PC-9 (cell line): ENCODE results near the gene RFTN1. TPM values are rescaled to one million over a fixed set of nuclear protein-coding genes. Genes with fewer than 3 reads are reported as not detected.

Experiments used
- BruUV-seq: library from RNA; stranded (reverse); fragments of 400-500 nt; replicated peaks from 2 replicates; lab custom pipeline; 2021; lab: Mats Ljungman, UMichigan
- CTCF ChIA-PET: fragments of 300-600 bp; sonication (Branson Sonifier 250); formaldehyde crosslinking; loops from one replicate; lab custom pipeline; 2022; ENCODE audit warnings: antibody characterized with exemption; lab: Charles Lee
- POLR2A ChIA-PET: fragments of 300-600 bp; sonication (Branson Sonifier 250); formaldehyde crosslinking; loops from one replicate; lab custom pipeline; 2022; ENCODE audit warnings: antibody characterized with exemption; ENCODE audit not compliant: unreplicated experiment; lab: Charles Lee
- DNase-seq, 2 experiments: peaks; one replicate each; pipeline versions ENCODE4 v3.0.0 to v3.0.0-alpha.2; 2015 to 2022; ENCODE audit warnings: mixed read lengths in 1 of 2
- H2AFZ ChIP-seq: fragments of 200-600 bp; sonication (generic); 2 replicates; pipeline ENCODE4 v1.8.1; 2017; ENCODE audit warnings: antibody characterized with exemption
- H3F3A ChIP-seq: fragments of 200-600 bp; sonication (generic); 2 replicates; pipeline ENCODE4 v1.8.1; 2017; ENCODE audit warnings: antibody characterized with exemption, mild to moderate bottlenecking, low read depth; ENCODE audit not compliant: insufficient read depth
- H3K27ac ChIP-seq: fragments of 200-600 bp; sonication (generic); 2 replicates; pipeline ENCODE4 v1.6.1; 2016; ENCODE audit warnings: mixed run types
- H3K27me3 ChIP-seq: fragments of 200-600 bp; sonication (generic); 2 replicates; pipeline ENCODE4 v1.6.1; 2016; ENCODE audit warnings: low read depth, mixed run types; ENCODE audit not compliant: insufficient read depth
- H3K36me3 ChIP-seq: fragments of 200-600 bp; sonication (generic); 2 replicates; pipeline ENCODE4 v1.6.1; 2016; ENCODE audit warnings: low read depth, mixed run types
- H3K4me1 ChIP-seq: fragments of 200-600 bp; sonication (generic); replicated peaks from 2 replicates; pipeline ENCODE4 v1.6.1; 2016; ENCODE audit warnings: mixed run types; ENCODE audit not compliant: insufficient read depth
- H3K4me2 ChIP-seq: fragments of 200-600 bp; sonication (generic); 2 replicates; pipeline ENCODE4 v1.6.1; 2017; ENCODE audit warnings: mixed run types
- H3K4me3 ChIP-seq: fragments of 200-600 bp; sonication (generic); 2 replicates; pipeline ENCODE4 v1.6.1; 2016; ENCODE audit warnings: mixed run types
- H3K79me2 ChIP-seq: fragments of 200-600 bp; sonication (generic); 2 replicates; pipeline ENCODE4 v1.6.1; 2017; ENCODE audit warnings: low read depth, mixed run types
- H3K9me2 ChIP-seq: fragments of 200-600 bp; sonication (generic); 2 replicates; pipeline ENCODE4 v1.8.1; 2017; ENCODE audit warnings: mild to moderate bottlenecking; ENCODE audit not compliant: insufficient read depth
- H3K9me3 ChIP-seq: fragments of 200-600 bp; sonication (generic); 2 replicates; pipeline ENCODE4 v1.8.1; 2016; ENCODE audit warnings: low read depth; ENCODE audit not compliant: insufficient read depth
- H4K20me1 ChIP-seq: fragments of 200-600 bp; sonication (generic); 2 replicates; pipeline ENCODE4 v1.8.1; 2017; ENCODE audit not compliant: insufficient read depth
- CTCF ChIP-seq: fragments of 200-600 bp; sonication (generic); conservative IDR thresholded peaks from 2 replicates; pipeline ENCODE4 v1.6.1; 2017; ENCODE audit warnings: mixed run types, antibody characterized with exemption, mild to moderate bottlenecking, moderate library complexity
- EZH2 ChIP-seq: fragments of 200-600 bp; sonication (generic); IDR thresholded peaks from 2 replicates; pipeline ENCODE4 v1.8.0; 2017; ENCODE audit warnings: antibody characterized with exemption, low read depth
- intact Hi-C: fragments of 100-400 bp; cut with micrococcal nuclease; formaldehyde crosslinking; loops from one replicate; pipeline ENCODE4 v1.10.0; 2022; ENCODE audit not compliant: unreplicated experiment
- total RNA-seq: library from RNA; stranded (reverse); gene quantifications from 2 replicates; pipeline ENCODE4 v1.2.3, GENCODE V29; 2021

RFTN1 gene
- total RNA-seq, 1 experiment from 2014 or later: 0.41 TPM

GRCh38 chr3:16334909-16335308 lies 178.6 kb downstream of the RFTN1 start:
- H3K9me2 ChIP-seq: no peaks in the 10 kb centered on the region
- TF ChIP-seq EZH2 (no peak), CTCF (no peak)
- no peak overlapping the region for H3K4me2 ChIP-seq
- H3K4me1 ChIP-seq: no peaks in the 10 kb centered on the region
- no peaks in the 10 kb centered on the region for H3K27me3 ChIP-seq
- DNase-seq: no peak
- no peaks in the 10 kb centered on the region for H3K36me3 ChIP-seq
- no TSS peak for BruUV-seq
- intact Hi-C loops: no loop called here
- H3F3A ChIP-seq: no peaks in the 10 kb centered on the region; the same call in 1 of the 2 replicates
- H3K27ac ChIP-seq: no peak overlapping the region
- no peaks in the 10 kb centered on the region for H4K20me1 ChIP-seq
- ChIA-PET POLR2A (no interaction called here), CTCF (no interaction called here)
- H3K79me2 ChIP-seq: no peaks in the 10 kb centered on the region
- H3K9me3 ChIP-seq: no peaks in the 10 kb centered on the region
- H3K4me3 ChIP-seq: no peak overlapping the region
- no peak overlapping the region for H2AFZ ChIP-seq

GRCh38 chr3:16332904-16333426 lies 180.5 kb downstream of the RFTN1 start:
- TF ChIP-seq EZH2 (no peak), CTCF (no peak)
- no peaks in the 10 kb centered on the region for H3K9me3 ChIP-seq
- no peak overlapping the region for H2AFZ ChIP-seq
- H3F3A ChIP-seq: no peaks in the 10 kb centered on the region; the same call in 1 of the 2 replicates
- no peaks in the 10 kb centered on the region for H4K20me1 ChIP-seq
- H3K4me3 ChIP-seq: no peak overlapping the region
- no peaks in the 10 kb centered on the region for H3K79me2 ChIP-seq
- ChIA-PET POLR2A (no interaction called here), CTCF (no interaction called here)
- no peaks in the 10 kb centered on the region for H3K4me1 ChIP-seq
- intact Hi-C loops: no loop called here
- H3K4me2 ChIP-seq: no peak overlapping the region
- H3K27me3 ChIP-seq: no peaks in the 10 kb centered on the region
- H3K27ac ChIP-seq: no peak overlapping the region
- H3K36me3 ChIP-seq: no peaks in the 10 kb centered on the region
- no peak for DNase-seq
- no peaks in the 10 kb centered on the region for H3K9me2 ChIP-seq
- BruUV-seq: no TSS peak

DNA sequence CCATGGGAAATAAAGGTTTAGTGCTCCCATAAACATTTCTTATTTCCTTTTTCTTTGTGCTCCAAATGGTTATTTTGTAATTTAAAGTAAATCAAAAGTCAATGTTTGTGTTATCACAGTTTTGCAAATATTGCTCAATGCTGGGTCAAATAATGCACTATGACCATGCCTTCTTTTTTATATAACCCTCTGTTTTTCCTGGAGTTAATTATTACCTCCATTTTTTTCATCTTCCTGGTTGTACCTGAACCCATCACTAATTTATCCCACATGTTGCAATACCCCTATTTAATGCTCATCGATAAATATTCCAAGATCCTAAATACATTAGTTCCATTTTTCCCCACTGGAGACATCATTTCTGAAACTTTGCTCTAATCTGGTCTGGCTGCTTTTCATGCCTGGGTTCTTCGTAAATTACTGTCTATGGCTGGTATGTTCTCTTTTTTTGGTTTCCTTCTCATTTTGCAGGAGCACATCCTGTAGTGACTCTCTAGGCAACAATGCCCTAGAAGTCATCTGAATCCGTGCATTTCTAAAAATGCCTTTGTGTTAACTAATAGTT lies 182.1 kb downstream of the RFTN1 start:
- H3K9me2 ChIP-seq: no peaks in the 10 kb centered on the region
- no peaks in the 10 kb centered on the region; the same call in 1 of the 2 replicates for H3F3A ChIP-seq
- ChIA-PET POLR2A (no interaction called here), CTCF (no interaction called here)
- intact Hi-C loops: no loop called here
- DNase-seq: no peak
- no TSS peak for BruUV-seq
- no peak for TF ChIP-seq CTCF
- no peak for TF ChIP-seq EZH2
- H4K20me1 ChIP-seq: no peaks in the 10 kb centered on the region
- H3K27ac ChIP-seq: no peak overlapping the region
- H3K79me2 ChIP-seq: no peaks in the 10 kb centered on the region
- H3K4me1 ChIP-seq: no peaks in the 10 kb centered on the region
- no peaks in the 10 kb centered on the region for H3K36me3 ChIP-seq
- H3K4me3 ChIP-seq: no peak overlapping the region
- no peaks in the 10 kb centered on the region for H3K27me3 ChIP-seq
- no peak overlapping the region for H2AFZ ChIP-seq
- no peak overlapping the region for H3K4me2 ChIP-seq
- H3K9me3 ChIP-seq: no peaks in the 10 kb centered on the region
